Measurements from ENCODE around the gene PPP4R4. TPM values are rescaled to one million over a fixed set of nuclear protein-coding genes. Genes with fewer than 3 reads are reported as not detected.

The PPP4R4 gene
- polyA plus RNA-seq, 3 donors: 0.08 TPM; not detected in 2

DNA sequence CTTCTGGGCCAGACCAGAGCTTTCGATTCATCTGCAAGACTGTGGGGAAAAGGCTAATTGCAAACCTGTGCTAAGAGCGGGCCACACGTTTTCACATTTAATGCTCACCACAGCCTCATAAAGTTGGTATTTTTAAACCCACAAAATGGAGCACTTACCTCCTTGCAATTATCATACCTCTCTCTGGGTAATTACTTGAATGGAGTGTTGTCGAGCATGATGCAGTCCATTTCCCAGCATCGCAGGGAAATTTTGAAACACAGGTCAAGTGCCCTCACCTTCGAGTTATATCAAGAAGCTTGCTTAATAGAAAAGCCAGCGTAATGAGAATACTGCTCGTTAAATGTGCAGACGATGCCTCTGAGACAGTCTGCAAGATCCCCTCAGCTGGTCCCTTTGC, 35.9 kb upstream of the PPP4R4 start:
- intact Hi-C loops (cut with micrococcal nuclease): loop anchor here in 1 of 2 donors (5.0 kb wide), 1 partner anchor 101 kb away; no protein-coding TSS in a partner anchor
- Histone ChIP-seq H3K9ac (ENCODE audit: insufficient read depth, low read length, poor library complexity, severe bottlenecking) (no peak overlapping the region), H3K4me2 (replicated peaks; ENCODE audit: extremely low read depth, low read length, poor library complexity, severe bottlenecking) (no peak overlapping the region), H3K79me2 (ENCODE audit: insufficient read depth, low read length) (no peaks in the 10 kb centered on the region), H2AFZ (ENCODE audit: insufficient read depth, low read depth, low read length, poor library complexity, severe bottlenecking) (no peak overlapping the region), H3K27ac (ENCODE audit: low read depth in 1 of 2, low read length in 2 of 2) (no peak overlapping the region), H3K9me3 (replicated peaks in 1 of 2; ENCODE audit: control insufficient read depth in 1 of 2, insufficient read depth in 1 of 2, low read length in 2 of 2) (peaks cover 0 to 5% of the 10 kb centered on the region in 2 donors), H3K4me1 (ENCODE audit: control insufficient read depth in 1 of 2, insufficient read depth in 2 of 2, low read length in 2 of 2) (no peaks in the 10 kb centered on the region), H3K4me3 (replicated peaks in 1 of 3; ENCODE audit: low read depth in 2 of 3, low read length in 3 of 3) (no peak overlapping the region), H3K27me3 (ENCODE audit: control insufficient read depth in 2 of 2, insufficient read depth in 2 of 2, low read length in 2 of 2) (no peaks in the 10 kb centered on the region), H3K36me3 (replicated peaks in 1 of 2; ENCODE audit: control insufficient read depth in 1 of 2, insufficient read depth in 2 of 2, low read length in 2 of 2) (no peaks in the 10 kb centered on the region), H4K20me1 (ENCODE audit: insufficient read depth, low read length) (no peaks in the 10 kb centered on the region)
- H3K9me3 Mint-ChIP-seq: peaks cover 4 to 13% (median 8%) of the 10 kb centered on the region in 7 donors
- no peak for DNase-seq
- no peaks in the 10 kb centered on the region for H3K36me3 Mint-ChIP-seq
- peaks cover 3 to 15% (median 10%) of the 10 kb centered on the region in 3 donors for H3K27me3 Mint-ChIP-seq (ENCODE audit: low read depth in 3 of 3)
- peaks cover 2% of the 10 kb centered on the region for H3K4me1 Mint-ChIP-seq
- TF ChIP-seq, protein P1, sequence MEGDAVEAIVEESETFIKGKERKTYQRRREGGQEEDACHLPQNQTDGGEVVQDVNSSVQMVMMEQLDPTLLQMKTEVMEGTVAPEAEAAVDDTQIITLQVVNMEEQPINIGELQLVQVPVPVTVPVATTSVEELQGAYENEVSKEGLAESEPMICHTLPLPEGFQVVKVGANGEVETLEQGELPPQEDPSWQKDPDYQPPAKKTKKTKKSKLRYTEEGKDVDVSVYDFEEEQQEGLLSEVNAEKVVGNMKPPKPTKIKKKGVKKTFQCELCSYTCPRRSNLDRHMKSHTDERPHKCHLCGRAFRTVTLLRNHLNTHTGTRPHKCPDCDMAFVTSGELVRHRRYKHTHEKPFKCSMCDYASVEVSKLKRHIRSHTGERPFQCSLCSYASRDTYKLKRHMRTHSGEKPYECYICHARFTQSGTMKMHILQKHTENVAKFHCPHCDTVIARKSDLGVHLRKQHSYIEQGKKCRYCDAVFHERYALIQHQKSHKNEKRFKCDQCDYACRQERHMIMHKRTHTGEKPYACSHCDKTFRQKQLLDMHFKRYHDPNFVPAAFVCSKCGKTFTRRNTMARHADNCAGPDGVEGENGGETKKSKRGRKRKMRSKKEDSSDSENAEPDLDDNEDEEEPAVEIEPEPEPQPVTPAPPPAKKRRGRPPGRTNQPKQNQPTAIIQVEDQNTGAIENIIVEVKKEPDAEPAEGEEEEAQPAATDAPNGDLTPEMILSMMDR (IDR thresholded peaks at IDR 0.05): no peak
- no peak overlapping the region for H3K27ac Mint-ChIP-seq
- WGBS (ENCODE audit: insufficient coverage): 93% methylated on average over 4 of the region's 9 CpGs
- no peak overlapping the region for H3K4me3 Mint-ChIP-seq

- Histone ChIP-seq H3K79me2 (ENCODE audit: insufficient read depth, low read length) (no peaks in the 10 kb centered on the region), H3K4me3 (replicated peaks in 1 of 3; ENCODE audit: low read depth in 2 of 3, low read length in 3 of 3) (no peak overlapping the region), H3K4me2 (replicated peaks; ENCODE audit: extremely low read depth, low read length, poor library complexity, severe bottlenecking) (no peak overlapping the region), H3K36me3 (replicated peaks in 1 of 2; ENCODE audit: control insufficient read depth in 1 of 2, insufficient read depth in 2 of 2, low read length in 2 of 2) (no peaks in the 10 kb centered on the region), H3K9ac (ENCODE audit: insufficient read depth, low read length, poor library complexity, severe bottlenecking) (no peak overlapping the region), H3K9me3 (replicated peaks in 1 of 2; ENCODE audit: control insufficient read depth in 1 of 2, insufficient read depth in 1 of 2, low read length in 2 of 2) (peaks cover 0 to 5% of the 10 kb centered on the region in 2 donors), H2AFZ (ENCODE audit: insufficient read depth, low read depth, low read length, poor library complexity, severe bottlenecking) (no peak overlapping the region), H3K27me3 (ENCODE audit: control insufficient read depth in 2 of 2, insufficient read depth in 2 of 2, low read length in 2 of 2) (no peaks in the 10 kb centered on the region), H3K27ac (ENCODE audit: low read depth in 1 of 2, low read length in 2 of 2) (no peak overlapping the region), H3K4me1 (ENCODE audit: control insufficient read depth in 1 of 2, insufficient read depth in 2 of 2, low read length in 2 of 2) (no peaks in the 10 kb centered on the region), H4K20me1 (ENCODE audit: insufficient read depth, low read length) (no peaks in the 10 kb centered on the region)
- TF ChIP-seq, protein P1 (IDR thresholded peaks at IDR 0.05): no peak
- peaks cover 3 to 14% (median 10%) of the 10 kb centered on the region in 3 donors for H3K27me3 Mint-ChIP-seq (ENCODE audit: low read depth in 3 of 3)
- no peaks in the 10 kb centered on the region for H3K36me3 Mint-ChIP-seq
- peaks cover 4 to 13% (median 8%) of the 10 kb centered on the region in 7 donors for H3K9me3 Mint-ChIP-seq
- DNase-seq: no peak
- intact Hi-C loops (cut with micrococcal nuclease): loop anchor here in 1 of 2 donors (5.0 kb wide), 1 partner anchor 102 kb away; no protein-coding TSS in a partner anchor
- 89% methylated on average over 4 of the region's 5 CpGs for WGBS (ENCODE audit: insufficient coverage)
- H3K4me3 Mint-ChIP-seq: no peak overlapping the region
- peaks cover 2% of the 10 kb centered on the region for H3K4me1 Mint-ChIP-seq
- no peak overlapping the region for H3K27ac Mint-ChIP-seq
Measured at GRCh38 chr14:94139006-94139405, 35.1 kb upstream of the PPP4R4 start.

Measured in CD14-positive monocyte (primary cell).